GM12878 (cell line): ENCODE results near the gene PGLYRP2.

Experiments
- BRCA1 ChIP-seq: IDR thresholded peaks from 2 replicates; pipeline ENCODE4 v1.6.1; 2011; ENCODE audit warnings: low read depth, low read length, improper control_type of control experiment
- CHD4 ChIP-seq: fragments of 200-600 bp; sonication (generic); IDR thresholded peaks from 2 replicates; pipeline ENCODE4 v1.6.1; 2016; ENCODE audit warnings: mild to moderate bottlenecking
- CREB1 ChIP-seq: IDR thresholded peaks from 2 replicates; pipeline ENCODE4 v1.6.1; 2012; ENCODE audit warnings: low read depth, mild to moderate bottlenecking, inconsistent platforms
- HDGF ChIP-seq: fragments of 450-650 bp; IDR thresholded peaks from 2 replicates; pipeline ENCODE4 v1.6.1; 2016; ENCODE audit warnings: antibody characterized with exemption
- KLF5 ChIP-seq: fragments of 450-650 bp; IDR thresholded peaks from 2 replicates; pipeline ENCODE4 v1.6.1; 2014; ENCODE audit warnings: mild to moderate bottlenecking; ENCODE audit not compliant: partially characterized antibody
- POLR2A ChIP-seq: IDR thresholded peaks from 2 replicates; pipeline ENCODE4 v1.6.1; 2011; ENCODE audit warnings: low read depth, mild to moderate bottlenecking, low read length
- TF ChIP-seq, protein P1 (sequence below): IDR thresholded peaks from 2 replicates; pipeline ENCODE4 v1.6.1; 2012; ENCODE audit warnings: low read depth, low read length, improper control_type of control experiment
- TF ChIP-seq, protein P2 (sequence below): IDR thresholded peaks from 2 replicates; pipeline ENCODE4 v1.6.1; 2012; ENCODE audit warnings: low read depth, low read length, improper control_type of control experiment
- TF ChIP-seq, protein P3 (sequence below), 3 experiments: IDR thresholded peaks in 2 of 3; conservative IDR thresholded peaks in 1 of 3; 2 replicates each; pipeline ENCODE4 v1.5.1; 2011; ENCODE audit warnings: low read depth in 3 of 3, low read length in 3 of 3, mild to moderate bottlenecking in 3 of 3, control low read depth in 2 of 3, moderate library complexity in 2 of 3, inconsistent platforms in 1 of 3, mixed read lengths in 1 of 3; ENCODE audit not compliant: control insufficient read depth in 2 of 3, insufficient read depth in 1 of 3; ENCODE audit errors: extremely low read depth in 1 of 3

DNA sequence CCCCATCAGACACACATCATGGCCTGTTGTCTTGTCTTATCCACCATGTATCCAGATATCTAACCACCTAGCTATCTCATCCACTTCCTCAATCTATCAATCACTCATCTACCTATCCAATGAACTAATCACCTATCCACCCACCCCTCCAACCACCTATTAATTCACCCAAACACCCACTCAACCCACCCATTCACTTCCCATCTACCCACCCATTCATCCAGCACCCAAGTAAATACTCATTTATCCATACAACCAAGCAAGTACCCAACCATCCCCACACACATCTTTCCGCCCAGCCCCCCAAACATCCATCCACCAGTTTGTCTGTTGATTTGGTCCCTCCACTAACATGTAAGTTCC lies 28.8 kb downstream of the PGLYRP2 start:
- TF ChIP-seq, protein P1, sequence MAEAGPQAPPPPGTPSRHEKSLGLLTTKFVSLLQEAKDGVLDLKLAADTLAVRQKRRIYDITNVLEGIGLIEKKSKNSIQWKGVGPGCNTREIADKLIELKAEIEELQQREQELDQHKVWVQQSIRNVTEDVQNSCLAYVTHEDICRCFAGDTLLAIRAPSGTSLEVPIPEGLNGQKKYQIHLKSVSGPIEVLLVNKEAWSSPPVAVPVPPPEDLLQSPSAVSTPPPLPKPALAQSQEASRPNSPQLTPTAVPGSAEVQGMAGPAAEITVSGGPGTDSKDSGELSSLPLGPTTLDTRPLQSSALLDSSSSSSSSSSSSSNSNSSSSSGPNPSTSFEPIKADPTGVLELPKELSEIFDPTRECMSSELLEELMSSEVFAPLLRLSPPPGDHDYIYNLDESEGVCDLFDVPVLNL = no peak
- no peak for TF ChIP-seq CHD4
- TF ChIP-seq, protein P2, sequence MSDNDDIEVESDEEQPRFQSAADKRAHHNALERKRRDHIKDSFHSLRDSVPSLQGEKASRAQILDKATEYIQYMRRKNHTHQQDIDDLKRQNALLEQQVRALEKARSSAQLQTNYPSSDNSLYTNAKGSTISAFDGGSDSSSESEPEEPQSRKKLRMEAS = no peak
- TF ChIP-seq, protein P3, sequence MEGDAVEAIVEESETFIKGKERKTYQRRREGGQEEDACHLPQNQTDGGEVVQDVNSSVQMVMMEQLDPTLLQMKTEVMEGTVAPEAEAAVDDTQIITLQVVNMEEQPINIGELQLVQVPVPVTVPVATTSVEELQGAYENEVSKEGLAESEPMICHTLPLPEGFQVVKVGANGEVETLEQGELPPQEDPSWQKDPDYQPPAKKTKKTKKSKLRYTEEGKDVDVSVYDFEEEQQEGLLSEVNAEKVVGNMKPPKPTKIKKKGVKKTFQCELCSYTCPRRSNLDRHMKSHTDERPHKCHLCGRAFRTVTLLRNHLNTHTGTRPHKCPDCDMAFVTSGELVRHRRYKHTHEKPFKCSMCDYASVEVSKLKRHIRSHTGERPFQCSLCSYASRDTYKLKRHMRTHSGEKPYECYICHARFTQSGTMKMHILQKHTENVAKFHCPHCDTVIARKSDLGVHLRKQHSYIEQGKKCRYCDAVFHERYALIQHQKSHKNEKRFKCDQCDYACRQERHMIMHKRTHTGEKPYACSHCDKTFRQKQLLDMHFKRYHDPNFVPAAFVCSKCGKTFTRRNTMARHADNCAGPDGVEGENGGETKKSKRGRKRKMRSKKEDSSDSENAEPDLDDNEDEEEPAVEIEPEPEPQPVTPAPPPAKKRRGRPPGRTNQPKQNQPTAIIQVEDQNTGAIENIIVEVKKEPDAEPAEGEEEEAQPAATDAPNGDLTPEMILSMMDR (IDR thresholded peaks at IDR 0.05 in 2 of 3, conservative IDR thresholded peaks at IDR 0.05 in 1 of 3; ENCODE audit: control insufficient read depth in 2 of 3, extremely low read depth in 1 of 3, insufficient read depth in 1 of 3, low read depth in 3 of 3, low read length in 3 of 3) = no peak
- TF ChIP-seq CREB1 = no peak
- TF ChIP-seq POLR2A = no peak
- no peak for TF ChIP-seq KLF5
- TF ChIP-seq BRCA1 = no peak
- TF ChIP-seq HDGF = no peak
